HG03103 (cell line): ENCODE measurements around the gene GATAD2B.
"Not testable (repeated sequence)": the region's sequence is repeated elsewhere in the genome, so short reads cannot be mapped to it uniquely, and the experiment has no call there.

Experiments used
- ATAC-seq: cut with Tn5 transposase; IDR thresholded peaks from one replicate; pipeline ENCODE4 v1.9.1; 2021; ENCODE audit warnings: low read depth; ENCODE audit not compliant: unreplicated experiment

Gene GATAD2B

DNA sequence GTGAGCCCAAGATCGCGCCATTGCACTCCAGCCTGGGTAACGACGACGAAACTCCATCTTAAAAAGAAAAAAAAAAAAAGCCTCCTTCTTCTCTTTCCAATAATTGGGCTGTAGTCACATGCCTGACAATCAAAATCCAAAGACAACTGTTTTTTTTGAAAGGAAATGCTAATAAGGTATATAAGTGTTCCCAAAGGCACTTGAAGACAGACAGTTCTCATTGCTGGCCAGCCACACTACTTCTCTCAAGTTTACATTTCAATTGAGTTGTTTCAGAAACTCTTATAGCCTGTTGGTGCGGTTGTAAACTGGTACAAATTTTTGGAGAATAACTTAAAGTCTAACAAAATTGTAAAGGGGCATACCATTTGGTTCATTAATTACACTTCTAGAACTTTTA, 23.3 kb downstream of the GATAD2B start:
- no peak for ATAC-seq

DNA sequence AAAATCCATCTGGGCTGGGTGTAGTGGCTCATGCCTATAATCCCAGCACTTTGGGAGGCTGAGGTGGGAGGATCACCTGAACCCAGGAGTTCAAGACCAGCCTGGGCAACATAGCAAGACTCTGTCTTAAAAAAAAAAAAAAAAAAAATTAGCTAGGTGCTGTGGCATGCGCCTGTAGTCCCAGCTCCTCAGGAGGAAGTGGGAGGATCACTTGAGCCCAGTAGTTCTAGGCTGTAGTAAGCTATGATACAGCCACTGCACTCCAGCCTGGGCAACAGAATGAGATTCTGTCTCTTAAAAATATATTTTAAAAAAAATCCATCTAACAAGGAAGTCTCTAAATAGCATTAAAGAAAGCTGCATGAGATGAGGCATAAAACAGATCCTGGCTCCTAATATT, 26.9 kb downstream of the GATAD2B start:
- not testable (repeated sequence) for ATAC-seq

DNA sequence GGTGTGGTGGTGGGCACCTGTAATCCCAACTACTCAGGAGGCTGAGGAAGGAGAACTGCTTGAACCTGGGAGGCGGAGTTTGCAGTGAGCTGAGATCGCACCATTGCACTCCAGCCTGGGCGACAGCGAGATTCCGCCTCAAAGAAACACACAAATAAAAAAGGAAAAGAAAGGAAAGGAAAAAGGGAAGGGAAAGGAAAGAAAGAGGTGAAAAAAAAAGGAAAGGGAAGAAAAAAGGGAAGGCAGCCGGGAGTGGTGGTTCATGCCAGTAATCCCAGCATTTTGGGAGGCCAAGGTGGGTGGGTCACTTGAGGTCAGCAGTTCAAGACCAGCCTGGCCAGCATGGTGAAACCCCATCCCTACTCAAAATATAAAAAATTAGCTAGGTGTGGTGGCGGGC, 31.7 kb downstream of the GATAD2B start:
- not testable (repeated sequence) for ATAC-seq

DNA sequence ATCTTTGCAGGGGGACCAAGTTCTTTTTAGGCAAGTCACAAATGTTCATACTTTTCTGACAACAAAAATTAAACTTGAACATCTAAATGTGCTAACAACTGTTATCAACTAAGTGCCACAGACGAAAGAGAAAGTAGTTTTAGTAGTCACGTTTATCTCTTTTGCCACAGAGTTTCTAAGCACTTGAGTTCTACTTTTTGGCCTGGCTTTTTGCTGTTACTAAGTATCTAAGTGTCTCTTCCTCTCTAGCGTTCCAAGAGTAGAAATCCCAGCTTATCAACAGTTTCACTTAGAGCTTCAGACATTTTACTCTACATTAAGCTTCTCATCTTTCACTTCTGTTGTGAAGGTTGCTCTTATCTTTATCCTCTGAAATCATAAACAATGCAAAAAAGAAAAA, 34.2 kb downstream of the GATAD2B start:
- no peak for ATAC-seq

DNA sequence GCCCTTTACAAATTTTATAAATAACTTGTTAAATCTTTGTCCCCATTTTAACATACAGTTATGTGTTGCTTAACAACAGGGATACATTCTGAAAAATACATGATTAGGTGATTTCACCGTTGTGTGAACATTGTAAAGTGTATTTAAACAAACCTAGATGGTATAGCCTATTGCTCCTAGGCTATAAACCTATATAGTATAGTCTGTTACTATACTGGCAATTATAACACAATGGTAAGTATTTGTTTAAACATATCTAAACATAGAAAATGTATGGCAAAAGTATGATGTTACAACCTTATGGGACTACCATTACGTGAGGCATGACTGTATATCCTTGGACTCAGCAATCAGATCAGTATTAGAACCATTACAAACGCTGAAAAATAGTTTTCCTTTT, 36.6 kb downstream of the GATAD2B start:
- ATAC-seq: no peak

DNA sequence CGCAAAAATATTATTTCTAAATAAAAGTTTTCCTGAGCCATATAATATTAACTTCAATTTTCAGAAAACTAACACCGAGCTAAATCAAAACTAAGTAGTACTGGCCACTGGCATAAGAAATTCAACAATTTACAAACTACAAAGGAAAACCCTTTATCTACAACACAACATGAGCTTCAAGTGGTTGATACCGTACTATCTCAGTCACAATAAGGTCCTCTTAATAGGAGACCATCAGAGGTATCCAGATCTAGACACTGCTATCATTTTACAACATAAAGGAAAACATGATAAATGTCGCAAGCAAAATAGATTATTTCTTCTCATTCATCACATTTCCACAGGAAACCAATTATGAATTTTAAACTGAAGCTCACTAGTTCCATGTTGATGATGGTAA, 39.5 kb downstream of the GATAD2B start:
- no peak for ATAC-seq

DNA sequence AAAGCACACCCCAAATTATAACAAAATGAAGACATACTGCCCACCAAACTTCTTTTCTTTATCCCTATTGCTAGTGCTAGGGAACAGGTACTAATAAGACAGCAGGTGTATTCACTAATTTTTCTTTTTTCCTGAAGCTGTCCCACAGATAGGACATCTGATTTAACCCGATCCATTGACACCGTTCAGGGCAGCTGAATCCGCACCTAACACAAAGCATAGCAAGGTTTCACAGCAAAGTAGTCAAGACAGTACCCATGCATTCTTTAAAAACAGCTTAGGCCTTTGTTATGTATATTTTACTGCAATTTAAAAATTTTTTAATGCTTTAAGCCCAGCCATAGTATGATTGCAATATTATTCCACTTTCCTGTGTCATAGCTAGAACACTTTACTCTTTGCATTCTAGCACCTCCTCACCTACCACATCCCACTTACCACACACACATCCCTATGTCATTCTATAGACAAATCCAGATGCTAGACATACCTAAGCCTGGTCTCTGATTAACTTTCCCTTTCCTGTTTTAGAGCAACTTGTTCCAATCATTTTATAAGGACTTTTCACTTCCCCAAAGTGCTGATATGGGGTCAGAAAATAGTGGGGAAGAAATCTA, 40.4 kb downstream of the GATAD2B start:
- no peak for ATAC-seq

DNA sequence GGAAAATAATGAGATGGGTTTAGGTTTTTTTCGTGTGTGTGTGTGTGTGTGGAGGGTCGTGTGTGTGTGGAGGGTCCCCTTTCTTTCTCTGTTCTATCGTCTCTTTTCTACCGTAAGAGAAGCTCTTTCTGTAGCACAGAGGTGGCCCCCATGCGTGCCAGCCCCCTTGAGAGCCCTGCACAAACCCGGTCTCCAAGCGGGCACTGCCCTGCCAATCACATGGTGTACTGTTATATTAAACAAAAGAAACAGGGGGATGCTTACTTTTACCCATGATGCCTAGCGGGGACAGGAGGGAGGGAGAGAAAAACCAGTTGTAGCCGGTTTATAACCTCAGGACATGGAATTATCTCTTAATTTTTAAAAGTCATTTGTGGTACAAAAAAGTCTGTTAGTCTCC, 41.0 kb downstream of the GATAD2B start:
- no peak for ATAC-seq

DNA sequence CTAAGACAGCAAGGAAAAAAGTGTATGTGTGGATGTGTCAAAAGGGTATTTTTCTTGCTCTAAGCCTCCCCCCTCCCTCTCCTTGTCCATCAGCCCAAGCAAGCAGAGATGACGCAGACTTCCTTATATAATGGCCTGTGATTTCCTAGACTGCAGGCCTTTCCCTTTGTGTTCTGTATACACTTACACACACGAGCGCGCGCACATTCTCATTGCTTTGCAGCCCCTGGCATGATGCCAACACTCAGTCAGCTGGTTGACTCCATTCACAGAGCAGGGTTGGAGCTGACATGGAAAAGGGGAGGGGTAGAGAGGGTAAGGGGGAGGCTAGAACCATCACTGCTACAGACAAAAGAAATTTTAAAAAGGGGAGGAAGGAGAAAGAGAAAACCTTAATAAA, 41.8 kb downstream of the GATAD2B start:
- ATAC-seq: no peak

DNA sequence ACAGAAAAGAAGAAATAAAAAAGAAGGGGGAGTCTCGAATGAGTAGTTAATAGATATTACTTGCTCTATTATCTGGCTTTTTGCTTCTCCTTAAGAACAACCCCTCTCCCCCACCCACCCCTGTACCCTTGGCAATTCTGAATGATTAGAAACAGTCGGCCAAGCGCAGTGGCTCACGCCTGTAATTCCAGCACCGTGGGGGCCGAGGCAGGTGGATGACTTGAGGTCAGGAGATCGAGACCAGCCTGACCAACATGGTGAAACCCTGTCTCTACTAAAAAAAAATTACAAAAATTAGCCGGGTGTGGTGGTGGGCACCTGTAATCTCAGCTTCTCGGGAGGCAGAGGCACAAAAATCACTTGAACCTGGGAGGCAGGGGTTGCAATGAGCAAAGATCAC, 42.7 kb downstream of the GATAD2B start:
- ATAC-seq: no peak

DNA sequence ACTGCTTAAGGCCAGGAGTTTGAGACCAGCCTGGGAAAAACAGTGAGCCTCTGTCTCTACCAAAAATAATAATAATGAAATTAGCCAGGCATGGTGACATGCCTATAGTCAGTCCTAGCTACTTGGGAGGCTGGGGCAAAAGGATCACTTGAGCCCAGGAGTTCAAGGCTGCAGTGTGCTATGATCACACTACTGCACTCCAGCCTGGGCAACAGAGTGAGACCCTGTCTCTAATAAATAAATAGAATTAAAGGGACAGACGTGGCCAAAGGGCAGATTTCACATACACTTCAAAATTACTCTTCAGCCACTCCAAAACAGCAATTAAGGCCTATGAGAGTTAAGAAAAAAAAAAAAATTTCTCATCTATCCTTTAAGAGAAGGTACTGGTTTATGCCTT, 45.7 kb downstream of the GATAD2B start:
- no peak for ATAC-seq

DNA sequence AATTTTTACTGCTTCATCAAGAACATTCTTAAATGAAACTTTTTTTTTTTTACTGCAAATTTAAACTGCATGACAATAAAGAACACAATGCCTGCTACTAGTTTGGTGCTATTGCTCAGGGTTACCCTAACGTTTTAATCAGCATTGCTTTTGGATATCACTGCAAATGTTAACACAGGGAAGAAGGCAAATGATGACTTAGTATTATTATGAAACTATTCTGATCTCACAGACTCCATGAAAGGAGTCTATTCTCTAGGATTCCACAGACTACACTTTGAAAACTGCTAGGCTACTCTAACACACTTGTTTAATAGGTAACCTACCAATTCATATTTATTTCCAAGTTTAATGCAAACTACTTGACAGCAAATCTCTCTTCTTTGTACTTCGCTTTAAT, 49.8 kb downstream of the GATAD2B start:
- no peak for ATAC-seq

DNA sequence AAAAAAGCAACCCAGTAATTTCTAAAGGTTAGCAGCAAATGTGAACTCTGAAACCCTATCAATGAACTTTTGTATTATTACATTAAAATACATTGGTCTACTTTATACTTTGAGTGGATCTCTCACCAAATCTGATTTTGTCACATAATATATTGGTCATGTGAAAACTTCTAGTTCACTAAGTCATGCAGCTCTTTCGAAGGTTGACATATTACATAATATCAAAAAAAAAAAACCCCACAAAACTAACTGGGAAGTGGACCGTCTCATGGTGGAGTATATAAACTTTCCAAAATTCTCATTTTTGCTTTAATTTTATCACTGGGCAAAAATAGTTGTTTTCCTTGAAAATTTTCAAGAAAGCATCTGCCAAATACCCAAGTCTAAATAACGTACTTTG, 50.4 kb downstream of the GATAD2B start:
- no peak for ATAC-seq

DNA sequence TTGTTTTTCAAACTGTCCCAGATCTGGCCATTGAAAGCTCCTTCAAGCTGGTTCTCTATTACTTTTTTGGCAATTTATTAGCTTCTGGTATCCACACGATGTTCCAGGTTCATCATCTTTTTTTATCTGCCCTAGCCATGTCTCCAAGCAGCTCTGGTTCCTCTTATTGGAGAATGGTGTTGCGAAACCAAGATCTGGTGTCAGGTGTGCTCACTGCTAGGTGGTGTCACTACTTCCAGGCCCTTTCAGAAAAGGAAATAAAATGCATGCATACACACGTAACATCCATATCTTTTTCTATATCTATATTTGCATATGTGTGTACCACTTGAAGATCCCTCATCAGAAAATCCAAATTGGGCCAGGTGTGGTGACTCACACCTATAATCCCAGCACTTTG, 53.3 kb downstream of the GATAD2B start:
- ATAC-seq: no peak

DNA sequence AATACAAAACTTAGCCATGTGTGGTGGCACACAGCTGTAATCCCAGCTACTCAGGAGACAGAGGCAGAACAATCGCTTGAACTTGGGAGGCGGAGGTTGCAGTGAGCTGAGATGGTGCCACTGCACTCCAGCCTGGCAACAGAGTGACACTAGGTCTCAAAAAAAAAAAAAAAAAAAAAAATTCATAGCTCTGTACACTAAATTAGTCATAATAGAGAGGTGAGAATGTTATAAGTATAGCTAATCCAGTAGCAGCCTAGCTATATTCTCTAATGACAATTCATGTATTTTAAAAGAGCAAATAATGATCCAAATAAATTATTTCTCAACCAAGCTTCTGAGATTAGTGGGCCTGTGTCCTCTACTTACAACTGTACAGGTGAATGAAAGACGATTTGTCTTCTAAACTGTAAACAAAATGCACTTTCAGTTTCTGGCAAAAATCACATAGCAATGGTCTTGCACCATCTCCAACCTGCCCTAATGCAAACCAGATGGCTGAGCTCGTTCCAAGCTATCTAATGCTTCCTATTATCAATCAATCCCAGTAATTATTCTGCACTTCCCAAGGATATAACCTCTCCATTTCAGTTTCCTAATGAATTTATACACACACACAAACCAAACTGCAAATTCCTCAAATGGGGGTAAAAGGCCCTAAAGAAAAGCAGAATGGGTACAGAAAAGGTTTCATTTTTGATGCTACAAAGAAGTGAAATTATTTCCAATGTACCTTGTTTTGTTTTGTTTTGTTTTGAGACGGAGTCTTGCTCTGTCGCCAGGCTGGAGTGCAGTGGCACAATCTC, 56.5 kb downstream of the GATAD2B start:
- no peak for ATAC-seq

DNA sequence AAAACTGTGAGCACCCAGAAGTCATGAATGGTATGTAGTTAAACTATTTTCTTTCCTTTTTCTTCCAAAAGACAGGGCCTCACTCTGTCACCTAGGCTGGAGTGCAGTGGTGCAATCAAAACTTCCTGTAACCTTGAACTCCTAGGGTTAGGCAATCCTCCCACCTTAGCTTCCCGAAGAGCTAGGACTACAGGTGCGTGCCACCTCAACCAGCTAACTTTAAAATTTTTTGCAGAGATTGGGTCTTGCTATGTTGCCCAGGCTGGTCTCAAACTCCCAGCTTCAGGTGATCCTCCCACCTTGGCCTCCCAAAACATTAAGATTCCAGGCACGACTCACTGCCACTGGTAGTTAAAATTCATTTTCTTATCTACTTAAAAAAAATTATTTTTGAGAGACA, 62.5 kb downstream of the GATAD2B start:
- ATAC-seq: no peak

DNA sequence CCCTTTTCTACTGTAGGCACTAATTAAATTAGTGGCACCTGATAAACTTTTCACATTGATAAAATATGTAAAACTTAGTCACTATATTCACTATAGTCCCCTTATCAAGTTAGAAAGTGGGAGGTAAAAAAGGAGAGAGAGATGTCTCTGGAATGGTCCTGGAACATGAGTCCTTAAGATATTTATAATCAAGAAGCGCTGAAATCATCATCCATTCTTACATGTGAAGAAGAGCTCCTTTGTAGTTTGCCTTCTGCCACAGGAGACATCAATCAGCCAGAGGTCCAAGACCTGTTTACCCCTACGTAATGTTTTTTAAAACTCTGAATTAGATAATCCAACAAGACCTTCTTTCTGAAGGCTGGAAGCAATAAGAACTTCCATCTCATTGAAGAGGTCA, 65.3 kb downstream of the GATAD2B start:
- ATAC-seq: no peak

DNA sequence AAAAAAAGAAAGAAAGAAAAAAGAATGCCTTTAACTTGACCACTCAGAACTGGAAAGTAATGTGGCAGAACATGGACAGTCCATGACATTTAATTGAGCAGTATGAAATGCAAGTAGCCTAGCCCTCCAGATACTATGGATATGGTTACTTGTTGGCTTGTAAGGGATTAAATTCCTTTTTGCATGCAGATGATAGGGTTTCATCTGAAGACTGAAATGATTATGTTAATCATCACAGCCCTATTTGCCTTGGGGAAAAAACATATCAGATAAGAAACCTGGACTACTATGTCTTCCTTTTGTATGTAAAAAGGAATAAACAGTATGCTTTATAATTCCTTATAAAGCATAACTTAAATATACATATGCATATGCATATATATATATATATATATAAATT, 66.0 kb downstream of the GATAD2B start:
- no peak for ATAC-seq

DNA sequence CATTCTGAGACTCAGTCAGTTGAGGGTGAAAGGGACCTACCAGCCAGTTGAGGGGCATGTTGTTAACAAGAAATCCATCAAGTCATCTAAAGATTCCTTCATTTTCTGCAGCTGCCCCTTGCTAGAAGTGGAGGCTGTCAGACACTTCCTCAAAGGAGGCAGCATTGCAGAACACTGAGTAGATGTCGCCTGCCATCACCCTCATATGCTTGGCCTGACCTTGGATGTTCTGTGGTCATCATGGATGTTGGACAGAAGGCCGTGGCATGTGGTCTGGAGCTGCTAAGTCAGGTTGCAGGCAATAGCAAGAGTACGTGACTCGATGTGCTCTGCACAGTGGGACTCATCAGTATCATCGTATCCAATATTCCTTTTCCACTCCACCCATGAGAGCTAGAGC, 70.6 kb downstream of the GATAD2B start:
- no peak for ATAC-seq

DNA sequence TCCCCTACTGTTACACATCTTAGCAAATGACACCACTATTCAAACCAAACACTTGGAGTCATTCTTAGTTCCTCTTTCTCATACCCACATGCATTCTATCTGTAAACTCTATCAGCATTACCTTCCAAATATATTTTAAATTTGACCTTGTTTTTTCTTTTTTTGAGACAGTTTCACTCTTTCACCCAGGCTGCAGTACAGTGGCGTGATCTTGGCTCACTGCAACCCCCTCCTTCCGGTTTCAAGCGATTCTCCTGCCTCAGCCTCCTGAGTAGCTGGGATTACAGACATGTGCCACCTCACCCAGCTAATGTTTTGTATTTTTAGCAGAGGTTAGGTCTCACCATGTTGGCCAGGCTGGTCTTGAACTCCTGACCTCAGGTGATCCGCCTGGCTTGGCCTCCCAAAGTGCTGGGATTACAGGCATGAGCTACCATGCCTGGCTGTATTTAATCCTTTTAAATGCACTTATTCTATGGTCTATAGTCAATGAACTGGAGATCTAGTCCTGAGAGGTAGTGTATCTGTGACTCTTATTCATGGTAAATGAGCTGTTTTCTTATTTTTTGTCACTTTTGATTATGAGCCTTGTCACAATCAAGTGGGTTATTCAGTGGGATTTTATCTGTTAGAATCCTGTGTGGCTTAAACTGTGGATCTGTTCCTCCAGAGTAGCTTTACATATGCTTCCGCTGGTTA, 73.1 kb downstream of the GATAD2B start:
- peak; percentile 83 for ATAC-seq

DNA sequence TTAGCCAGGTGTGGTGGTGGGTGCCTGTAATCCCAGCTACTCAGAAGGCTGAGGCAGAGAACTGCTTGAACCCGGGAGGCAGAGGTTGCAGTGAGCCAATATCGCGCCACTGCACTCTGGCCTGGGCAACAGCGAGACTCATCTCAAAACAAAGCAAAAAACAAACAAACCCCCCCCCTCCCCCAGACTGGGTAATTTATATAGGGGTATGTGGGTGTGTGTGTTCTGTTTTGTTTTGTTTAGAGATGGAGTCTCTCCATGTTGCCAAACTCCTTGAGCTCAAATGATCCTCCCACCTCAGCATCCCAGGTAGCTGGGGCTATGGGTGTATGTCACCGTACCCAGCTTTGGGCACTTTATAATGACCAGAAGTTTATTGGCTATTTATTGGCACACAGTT, 74.0 kb downstream of the GATAD2B start:
- no peak for ATAC-seq

DNA sequence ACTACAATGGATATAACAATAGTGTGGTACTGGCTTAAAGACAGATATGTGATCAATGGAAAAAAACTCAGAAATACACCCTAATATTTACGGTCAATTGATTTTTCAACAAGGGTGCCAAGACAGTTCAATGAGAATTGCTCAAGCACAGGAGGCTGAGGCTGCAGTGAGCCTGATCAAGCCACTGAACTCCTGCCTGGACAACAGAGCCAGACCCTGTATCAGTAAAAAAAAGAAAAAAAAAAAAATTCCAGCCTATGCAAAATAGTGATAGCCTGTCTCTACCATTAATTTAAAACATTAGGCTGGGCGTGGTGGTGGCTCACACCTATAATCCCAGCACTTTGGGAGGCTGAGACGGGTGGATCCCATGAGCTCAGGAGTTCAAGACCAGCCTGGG, 77.6 kb downstream of the GATAD2B start:
- ATAC-seq: no peak
